GM06990 (cell line): ENCODE measurements around the gene KCNK10.

ENCODE experiments used
- DNase-seq: peaks from one replicate; pipeline ENCODE4 v3.0.0-alpha.2; 2011; ENCODE audit not compliant: insufficient read length; ENCODE audit errors: extremely low read depth
- H3K27me3 ChIP-seq: replicated peaks from 2 replicates; pipeline ENCODE4 v1.6.0; 2011; ENCODE audit warnings: low read length; ENCODE audit not compliant: control insufficient read depth, insufficient read depth
- H3K36me3 ChIP-seq: 2 replicates; pipeline ENCODE4 v1.5.1; 2011; ENCODE audit warnings: low read length; ENCODE audit not compliant: control insufficient read depth, insufficient read depth
- H3K4me3 ChIP-seq: replicated peaks from 2 replicates; pipeline ENCODE4 v1.5.1; 2011; ENCODE audit warnings: low read depth, mild to moderate bottlenecking, control low read depth, low read length
- TF ChIP-seq, protein P1 (sequence below): IDR thresholded peaks from 2 replicates; pipeline ENCODE4 v1.5.1; 2011; ENCODE audit warnings: low read length, control low read depth, mild to moderate bottlenecking, inconsistent platforms; ENCODE audit not compliant: insufficient read depth, poor library complexity, severe bottlenecking

Gene KCNK10

GRCh38 chr14:88196925-88197324 lies 126.1 kb downstream of the KCNK10 start:
- Histone ChIP-seq H3K36me3 (no peaks in the 10 kb centered on the region), H3K27me3 (no peaks in the 10 kb centered on the region), H3K4me3 (no peak overlapping the region)
- DNase-seq: no peak
- TF ChIP-seq, protein P1, sequence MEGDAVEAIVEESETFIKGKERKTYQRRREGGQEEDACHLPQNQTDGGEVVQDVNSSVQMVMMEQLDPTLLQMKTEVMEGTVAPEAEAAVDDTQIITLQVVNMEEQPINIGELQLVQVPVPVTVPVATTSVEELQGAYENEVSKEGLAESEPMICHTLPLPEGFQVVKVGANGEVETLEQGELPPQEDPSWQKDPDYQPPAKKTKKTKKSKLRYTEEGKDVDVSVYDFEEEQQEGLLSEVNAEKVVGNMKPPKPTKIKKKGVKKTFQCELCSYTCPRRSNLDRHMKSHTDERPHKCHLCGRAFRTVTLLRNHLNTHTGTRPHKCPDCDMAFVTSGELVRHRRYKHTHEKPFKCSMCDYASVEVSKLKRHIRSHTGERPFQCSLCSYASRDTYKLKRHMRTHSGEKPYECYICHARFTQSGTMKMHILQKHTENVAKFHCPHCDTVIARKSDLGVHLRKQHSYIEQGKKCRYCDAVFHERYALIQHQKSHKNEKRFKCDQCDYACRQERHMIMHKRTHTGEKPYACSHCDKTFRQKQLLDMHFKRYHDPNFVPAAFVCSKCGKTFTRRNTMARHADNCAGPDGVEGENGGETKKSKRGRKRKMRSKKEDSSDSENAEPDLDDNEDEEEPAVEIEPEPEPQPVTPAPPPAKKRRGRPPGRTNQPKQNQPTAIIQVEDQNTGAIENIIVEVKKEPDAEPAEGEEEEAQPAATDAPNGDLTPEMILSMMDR: no peak

- DNase-seq: no peak
- TF ChIP-seq, protein P1: no peak
- no peaks in the 10 kb centered on the region for H3K27me3 ChIP-seq
- H3K36me3 ChIP-seq: no peaks in the 10 kb centered on the region
- H3K4me3 ChIP-seq: no peak overlapping the region
Measured at GRCh38 chr14:88196116-88196890, 126.8 kb downstream of the KCNK10 start.

- H3K27me3 ChIP-seq: no peaks in the 10 kb centered on the region
- TF ChIP-seq, protein P1: no peak
- H3K36me3 ChIP-seq: no peaks in the 10 kb centered on the region
- no peak overlapping the region for H3K4me3 ChIP-seq
- no peak for DNase-seq
Measured at GRCh38 chr14:88195676-88196075, 127.4 kb downstream of the KCNK10 start.

GRCh38 chr14:88194531-88194930 lies 128.5 kb downstream of the KCNK10 start:
- no peaks in the 10 kb centered on the region for H3K36me3 ChIP-seq
- no peaks in the 10 kb centered on the region for H3K27me3 ChIP-seq
- TF ChIP-seq, protein P1: no peak
- H3K4me3 ChIP-seq: no peak overlapping the region
- DNase-seq: no peak

GRCh38 chr14:88191605-88192004 lies 131.5 kb downstream of the KCNK10 start:
- DNase-seq: no peak
- H3K36me3 ChIP-seq: no peaks in the 10 kb centered on the region
- H3K4me3 ChIP-seq: no peak overlapping the region
- TF ChIP-seq, protein P1: no peak
- no peaks in the 10 kb centered on the region for H3K27me3 ChIP-seq
